ENCODE results near the gene FARS2.

DNA sequence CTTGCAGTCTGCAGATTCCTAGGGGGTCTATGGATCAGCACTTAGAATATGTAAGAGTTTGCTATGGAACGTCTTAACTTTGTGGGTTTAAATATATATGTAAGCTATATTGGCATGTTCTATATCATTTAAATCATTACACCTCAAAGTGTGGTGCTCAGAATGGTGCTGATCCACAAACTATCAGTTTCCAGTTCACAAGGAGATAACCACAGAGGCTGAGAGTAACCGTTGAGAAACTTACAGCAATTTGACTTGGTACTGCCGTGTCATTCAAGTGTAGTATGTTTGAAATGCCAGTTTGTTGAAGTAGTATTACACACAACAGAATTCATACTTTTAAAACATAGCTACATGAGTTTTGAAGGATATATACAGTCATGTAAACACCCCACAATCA, 279.7 kb downstream of the FARS2 start:
- TF ChIP-seq GATA3 (IDR thresholded peaks at IDR 0.05; ENCODE audit: low read depth, low read length) (no peak), GATA2 (IDR thresholded peaks at IDR 0.05; ENCODE audit: low read depth, low read length) (no peak)
